ENCODE measurements around the gene LSM2. TPM values are rescaled to one million over a fixed set of nuclear protein-coding genes. Genes with fewer than 3 reads are reported as not detected.

The LSM2 gene
- total RNA-seq, 2 donors from 2014 or later = 21.0 to 22.4 TPM

- DNase-seq = no peak
- intact Hi-C loops (cut with DNase I) = no loop called here
- H3K27me3 ChIP-seq = no peaks in the 10 kb centered on the region
- TF ChIP-seq POLR2A (IDR thresholded peaks at IDR 0.05) (no peak), CTCF (IDR thresholded peaks at IDR 0.05) (no peak)
- H3K4me1 ChIP-seq = peaks cover 3% of the 10 kb centered on the region
- H3K9me3 ChIP-seq = no peaks in the 10 kb centered on the region
- H3K36me3 ChIP-seq (replicated peaks in 1 of 2; ENCODE audit: insufficient read depth in 1 of 2, low read depth in 2 of 2) = no peaks in the 10 kb centered on the region
- no peak overlapping the region for H3K4me3 ChIP-seq
- WGBS, 2 donors = 80 to 89% methylated on average over 2 to 7 of the region's 8 CpGs
- H3K27ac ChIP-seq = no peak overlapping the region
- no peak for ATAC-seq
Measured at GRCh38 chr6:31761343-31761742, 45.4 kb downstream of the LSM2 start.

GRCh38 chr6:31760790-31761189 is 46.0 kb downstream of the LSM2 start:
- intact Hi-C loops (cut with DNase I) = no loop called here
- no peak for TF ChIP-seq CTCF (IDR thresholded peaks at IDR 0.05)
- Histone ChIP-seq H3K4me3 (no peak overlapping the region), H3K9me3 (no peaks in the 10 kb centered on the region), H3K27ac (no peak overlapping the region), H3K27me3 (no peaks in the 10 kb centered on the region), H3K4me1 (no peaks in the 10 kb centered on the region), H3K36me3 (replicated peaks in 1 of 2; ENCODE audit: insufficient read depth in 1 of 2, low read depth in 2 of 2) (no peaks in the 10 kb centered on the region)
- DNase-seq (no peak), ATAC-seq (no peak)
- 73 to 79% methylated on average over 5 of the region's 5 CpGs for WGBS, 2 donors

GRCh38 chr6:31758281-31758680 is 48.5 kb downstream of the LSM2 start:
- no peaks in the 10 kb centered on the region for H3K36me3 ChIP-seq (replicated peaks in 1 of 2; ENCODE audit: insufficient read depth in 1 of 2, low read depth in 2 of 2)
- no peak overlapping the region for H3K27ac ChIP-seq
- no peak for TF ChIP-seq CTCF (IDR thresholded peaks at IDR 0.05)
- no peak for TF ChIP-seq POLR2A (IDR thresholded peaks at IDR 0.05)
- no peak for ATAC-seq
- no peak overlapping the region for H3K4me3 ChIP-seq
- H3K27me3 ChIP-seq = no peaks in the 10 kb centered on the region
- intact Hi-C loops (cut with DNase I) = no loop called here
- no peaks in the 10 kb centered on the region for H3K4me1 ChIP-seq
- no peaks in the 10 kb centered on the region for H3K9me3 ChIP-seq
- no peak for DNase-seq
- 82 to 86% methylated on average over 2 of the region's 2 CpGs for WGBS, 2 donors

- H3K27ac ChIP-seq = no peak overlapping the region
- no peak overlapping the region for H3K4me3 ChIP-seq
- DNase-seq (no peak), ATAC-seq (no peak)
- no peaks in the 10 kb centered on the region for H3K4me1 ChIP-seq
- H3K27me3 ChIP-seq = no peaks in the 10 kb centered on the region
- no peaks in the 10 kb centered on the region for H3K9me3 ChIP-seq
- no peaks in the 10 kb centered on the region for H3K36me3 ChIP-seq (replicated peaks in 1 of 2; ENCODE audit: insufficient read depth in 1 of 2, low read depth in 2 of 2)
- 52 to 55% methylated on average over 8 of the region's 8 CpGs for WGBS, 2 donors
- no peak for TF ChIP-seq CTCF (IDR thresholded peaks at IDR 0.05)
- TF ChIP-seq POLR2A (IDR thresholded peaks at IDR 0.05) = no peak
- intact Hi-C loops (cut with DNase I) = no loop called here
Measured at GRCh38 chr6:31752739-31753319, 53.9 kb downstream of the LSM2 start.

GRCh38 chr6:31750411-31751022 is 56.2 kb downstream of the LSM2 start:
- Histone ChIP-seq H3K9me3 (no peaks in the 10 kb centered on the region), H3K27me3 (no peaks in the 10 kb centered on the region), H3K4me3 (no peak overlapping the region), H3K4me1 (no peaks in the 10 kb centered on the region), H3K36me3 (replicated peaks in 1 of 2; ENCODE audit: insufficient read depth in 1 of 2, low read depth in 2 of 2) (no peaks in the 10 kb centered on the region), H3K27ac (no peak overlapping the region)
- no peak for DNase-seq
- TF ChIP-seq CTCF (IDR thresholded peaks at IDR 0.05) (no peak), POLR2A (IDR thresholded peaks at IDR 0.05) (no peak)
- intact Hi-C loops (cut with DNase I) = no loop called here
- 74 to 75% methylated on average over 7 of the region's 7 CpGs for WGBS, 2 donors
- no peak for ATAC-seq
